HCT116 (cell line): Measurements from ENCODE around the gene MOB2. TPM values are rescaled to one million over a fixed set of nuclear protein-coding genes. Genes with fewer than 3 reads are reported as not detected.

Source experiments
- ATAC-seq: fragments of 200-7000 bp; cut with Tn5 transposase; 2 replicates; pipeline ENCODE4 v1.9.1; 2020; ENCODE audit warnings: mild to moderate bottlenecking, moderate library complexity
- BruUV-seq: library from RNA; stranded (reverse); fragments of 400-500 nt; replicated peaks from 2 replicates; lab custom pipeline; 2021; lab: Mats Ljungman, UMichigan
- CTCF ChIA-PET: fragments of 300-600 bp; sonication (Branson Sonifier 250); formaldehyde crosslinking; loops from one replicate; lab custom pipeline; 2021; ENCODE audit warnings: antibody characterized with exemption; lab: Charles Lee
- POLR2A ChIA-PET: fragments of 300-600, 350-600 bp; sonication (Branson Sonifier 250); formaldehyde crosslinking; loops from one replicate; lab custom pipeline; 2021; ENCODE audit warnings: antibody characterized with exemption; lab: Charles Lee
- RAD21 ChIA-PET, 2 experiments: fragments of 300-600 bp; sonication (Branson Sonifier 250); formaldehyde crosslinking; loops; one replicate each; lab custom pipeline; 2023; ENCODE audit warnings: low total read pairs in 2 of 2; ENCODE audit not compliant: uncharacterized antibody in 2 of 2, unreplicated experiment in 2 of 2, low non-redundant PET in 1 of 2; lab: Charles Lee
- DNase-seq: peaks from one replicate; pipeline ENCODE4 v3.0.0-alpha.2; 2010; ENCODE audit warnings: low read depth, low spot score
- H2AFZ ChIP-seq: fragments of 200-600 bp; shearing (Covaris generic), sonication (generic); 2 replicates; pipeline ENCODE4 v1.6.1; 2017; ENCODE audit warnings: low read depth, mixed run types, mixed read lengths, antibody characterized with exemption, low read length; ENCODE audit not compliant: poor library complexity, severe bottlenecking
- H3K27ac ChIP-seq: 2 replicates; pipeline ENCODE4 v1.5.1; 2012; ENCODE audit warnings: low read depth, low read length
- H3K27me3 ChIP-seq: fragments of 200-600 bp; sonication (generic); 2 replicates; pipeline ENCODE4 v1.6.1; 2016; ENCODE audit warnings: mixed run types, low read length, mixed read lengths; ENCODE audit not compliant: insufficient read depth
- H3K36me3 ChIP-seq, 2 experiments: fragments of 200-500 bp in 1 of 2; fragments of 200-600 bp in 1 of 2; sonication (Bioruptor generic) in 1 of 2; sonication (generic) in 1 of 2; 2 replicates each; pipeline versions ENCODE4 v1.5.1 to v1.6.1; 2014 to 2016; ENCODE audit warnings: low read length in 2 of 2, inconsistent platforms in 1 of 2, mixed read lengths in 1 of 2, mixed run types in 1 of 2; ENCODE audit not compliant: insufficient read depth in 2 of 2, control insufficient read depth in 1 of 2
- H3K4me1 ChIP-seq, 2 experiments: fragments of 200-600 bp in 1 of 2; sonication (generic) in 1 of 2; 2 replicates each; pipeline versions ENCODE4 v1.5.1 to v1.6.1; 2012 to 2017; ENCODE audit warnings: low read length in 2 of 2, inconsistent platforms in 1 of 2, mild to moderate bottlenecking in 1 of 2, mixed read lengths in 1 of 2, mixed run types in 1 of 2, moderate library complexity in 1 of 2; ENCODE audit not compliant: insufficient read depth in 2 of 2, control insufficient read depth in 1 of 2
- H3K4me2 ChIP-seq: fragments of 200-600 bp; sonication (generic); 2 replicates; pipeline ENCODE4 v1.6.1; 2017; ENCODE audit warnings: mixed run types, low read length, mixed read lengths
- H3K4me3 ChIP-seq, 2 experiments: fragments of 200-600 bp in 1 of 2; sonication (generic) in 1 of 2; replicated peaks in 1 of 2; 2 replicates each; pipeline ENCODE4 v1.5.1; 2011 to 2016; ENCODE audit warnings: low read length in 2 of 2, control low read depth in 1 of 2, low read depth in 1 of 2, mild to moderate bottlenecking in 1 of 2, mixed read lengths in 1 of 2, mixed run types in 1 of 2
- H3K79me2 ChIP-seq: fragments of 200-600 bp; sonication (generic); 2 replicates; pipeline ENCODE4 v1.6.1; 2017; ENCODE audit warnings: mild to moderate bottlenecking, mixed run types, low read length, moderate library complexity, mixed read lengths; ENCODE audit not compliant: insufficient read depth
- H3K9ac ChIP-seq: fragments of 200-600 bp; sonication (generic); 2 replicates; pipeline ENCODE4 v1.6.1; 2016; ENCODE audit warnings: low read length, mixed read lengths
- H3K9me2 ChIP-seq: fragments of 200-600 bp; sonication (generic), shearing (Covaris generic); 2 replicates; pipeline ENCODE4 v1.6.1; 2017; ENCODE audit warnings: mixed run types, mild to moderate bottlenecking, moderate library complexity; ENCODE audit not compliant: insufficient read depth
- H3K9me3 ChIP-seq, 2 experiments: fragments of 200-500 bp in 1 of 2; fragments of 200-600 bp in 1 of 2; sonication (Bioruptor generic) in 1 of 2; sonication (generic) in 1 of 2; 2 replicates each; pipeline ENCODE4 v1.6.1; 2014 to 2017; ENCODE audit warnings: low read length in 2 of 2, mixed read lengths in 2 of 2, inconsistent platforms in 1 of 2, low read depth in 1 of 2, mild to moderate bottlenecking in 1 of 2, mixed run types in 1 of 2, moderate library complexity in 1 of 2; ENCODE audit not compliant: control insufficient read depth in 1 of 2, insufficient read depth in 1 of 2
- H4K20me1 ChIP-seq: fragments of 200-600 bp; sonication (generic), shearing (Covaris generic); 2 replicates; pipeline ENCODE4 v1.6.1; 2017; ENCODE audit warnings: mixed run types, mild to moderate bottlenecking, moderate library complexity; ENCODE audit not compliant: insufficient read depth
- CBX3 ChIP-seq: IDR thresholded peaks from 2 replicates; pipeline ENCODE4 v1.6.1; 2012; ENCODE audit warnings: low read depth
- EGR1 ChIP-seq: IDR thresholded peaks from 2 replicates; pipeline ENCODE4 v1.6.1; 2012; ENCODE audit warnings: low read depth
- ELF1 ChIP-seq: IDR thresholded peaks from 2 replicates; pipeline ENCODE4 v1.6.1; 2012; ENCODE audit warnings: low read depth, borderline replicate concordance
- EZH2 ChIP-seq: fragments of 200-600 bp; sonication (generic); IDR thresholded peaks from 2 replicates; pipeline ENCODE4 v1.6.1; 2017; ENCODE audit warnings: antibody characterized with exemption, mixed run types
- EZH2phosphoT487 ChIP-seq: fragments of 200-600 bp; IDR thresholded peaks from 2 replicates; pipeline ENCODE4 v1.6.1; 2018; ENCODE audit warnings: antibody characterized with exemption, borderline replicate concordance
- FOSL1 ChIP-seq: IDR thresholded peaks from 2 replicates; pipeline ENCODE4 v1.6.1; 2012; ENCODE audit warnings: low read depth
- POLR2A ChIP-seq: IDR thresholded peaks from 2 replicates; pipeline ENCODE4 v1.7.0; 2011; ENCODE audit warnings: borderline replicate concordance; ENCODE audit not compliant: insufficient read depth, insufficient read length; ENCODE audit errors: extremely low read depth
- RAD21 ChIP-seq: IDR thresholded peaks from 2 replicates; pipeline ENCODE4 v1.6.1; 2012; ENCODE audit warnings: low read depth, mild to moderate bottlenecking
- SP1 ChIP-seq: IDR thresholded peaks from 2 replicates; pipeline ENCODE4 v1.6.1; 2012; ENCODE audit warnings: low read depth
- YY1 ChIP-seq: IDR thresholded peaks from 2 replicates; pipeline ENCODE4 v1.6.1; 2011; ENCODE audit warnings: low read length, low read depth, moderate library complexity, mild to moderate bottlenecking; ENCODE audit not compliant: insufficient replicate concordance; ENCODE audit errors: extremely low read depth
- ZFX ChIP-seq: fragments of 450-650 bp; IDR thresholded peaks from 2 replicates; pipeline ENCODE4 v1.6.1; 2017
- intact Hi-C: fragments of 100-400 bp; cut with micrococcal nuclease; formaldehyde crosslinking; loops from 2 replicates; pipeline ENCODE4 v1.10.0; 2022
- total RNA-seq: library from RNA; stranded (reverse); gene quantifications from one replicate; pipeline ENCODE4 v1.2.1, GENCODE V29; 2021; ENCODE audit not compliant: unreplicated experiment
- TF ChIP-seq, protein P1 (sequence below): IDR thresholded peaks from 2 replicates; pipeline ENCODE4 v1.6.1; 2012
- TF ChIP-seq, protein P2 (sequence below): IDR thresholded peaks from 2 replicates; pipeline ENCODE4 v1.6.1; 2011; ENCODE audit warnings: mild to moderate bottlenecking, low read length, moderate library complexity; ENCODE audit not compliant: insufficient replicate concordance; ENCODE audit errors: extremely low read depth
- TF ChIP-seq, protein P3 (sequence below), 3 experiments: fragments of 200-600 bp in 1 of 3; sonication (generic) in 1 of 3; IDR thresholded peaks in 2 of 3; conservative IDR thresholded peaks in 1 of 3; 2 replicates each; pipeline ENCODE4 v1.5.1; 2012 to 2017; ENCODE audit warnings: low read depth in 2 of 3, low read length in 2 of 3, antibody characterized with exemption in 1 of 3, borderline replicate concordance in 1 of 3, control low read depth in 1 of 3, mild to moderate bottlenecking in 1 of 3, mixed read lengths in 1 of 3, mixed run types in 1 of 3, moderate library complexity in 1 of 3; ENCODE audit not compliant: insufficient read depth in 1 of 3
- TF ChIP-seq, protein P4 (sequence below): IDR thresholded peaks from 2 replicates; pipeline ENCODE4 v1.6.1; 2012

MOB2 gene
- total RNA-seq, 1 experiment from 2014 or later, result 25.7 TPM

DNA sequence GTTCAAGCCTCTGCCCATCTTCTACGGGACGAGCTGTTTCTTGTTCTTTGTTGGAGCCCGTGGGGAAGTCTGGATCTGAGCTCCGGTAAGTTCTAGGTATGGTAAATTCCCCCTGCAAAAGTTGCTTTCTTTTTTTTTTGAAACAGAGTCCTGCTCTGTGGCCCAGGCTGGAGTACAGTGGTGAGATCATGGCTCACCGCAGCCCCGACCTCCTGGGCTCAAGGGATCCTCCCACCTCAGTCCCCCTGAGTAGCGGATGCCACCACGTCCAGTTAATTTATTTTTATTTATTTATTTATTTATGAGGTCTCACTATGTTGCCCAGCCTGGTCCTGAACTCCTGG lies 35.5 kb upstream of the MOB2 start:
- Histone ChIP-seq H3K4me1 (no peaks in the 10 kb centered on the region), H3K9me2 (no peaks in the 10 kb centered on the region), H3K36me3 (no peaks in the 10 kb centered on the region), H3K27ac (no peak overlapping the region), H3K4me3 (no peak overlapping the region), H2AFZ (no peak overlapping the region), H3K79me2 (peaks cover 9% of the 10 kb centered on the region), H3K27me3 (no peaks in the 10 kb centered on the region), H3K4me2 (no peak overlapping the region), H3K9ac (no peak overlapping the region), H3K9me3 (no peaks in the 10 kb centered on the region), H4K20me1 (no peaks in the 10 kb centered on the region)
- ChIA-PET RAD21 (no interaction called here), CTCF (no interaction called here), POLR2A (no interaction called here)
- BruUV-seq, result no TSS peak
- intact Hi-C loops, result no loop called here
- ATAC-seq, result no peak
- no peak for DNase-seq
- TF ChIP-seq ZFX (no peak), EGR1 (no peak), FOSL1 (no peak), SP1 (no peak), POLR2A (no peak), ELF1 (no peak), CBX3 (no peak), YY1 (no peak), RAD21 (no peak), EZH2phosphoT487 (no peak), EZH2 (no peak)
- TF ChIP-seq, protein P1, sequence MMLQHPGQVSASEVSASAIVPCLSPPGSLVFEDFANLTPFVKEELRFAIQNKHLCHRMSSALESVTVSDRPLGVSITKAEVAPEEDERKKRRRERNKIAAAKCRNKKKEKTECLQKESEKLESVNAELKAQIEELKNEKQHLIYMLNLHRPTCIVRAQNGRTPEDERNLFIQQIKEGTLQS, result no peak
- TF ChIP-seq, protein P2, sequence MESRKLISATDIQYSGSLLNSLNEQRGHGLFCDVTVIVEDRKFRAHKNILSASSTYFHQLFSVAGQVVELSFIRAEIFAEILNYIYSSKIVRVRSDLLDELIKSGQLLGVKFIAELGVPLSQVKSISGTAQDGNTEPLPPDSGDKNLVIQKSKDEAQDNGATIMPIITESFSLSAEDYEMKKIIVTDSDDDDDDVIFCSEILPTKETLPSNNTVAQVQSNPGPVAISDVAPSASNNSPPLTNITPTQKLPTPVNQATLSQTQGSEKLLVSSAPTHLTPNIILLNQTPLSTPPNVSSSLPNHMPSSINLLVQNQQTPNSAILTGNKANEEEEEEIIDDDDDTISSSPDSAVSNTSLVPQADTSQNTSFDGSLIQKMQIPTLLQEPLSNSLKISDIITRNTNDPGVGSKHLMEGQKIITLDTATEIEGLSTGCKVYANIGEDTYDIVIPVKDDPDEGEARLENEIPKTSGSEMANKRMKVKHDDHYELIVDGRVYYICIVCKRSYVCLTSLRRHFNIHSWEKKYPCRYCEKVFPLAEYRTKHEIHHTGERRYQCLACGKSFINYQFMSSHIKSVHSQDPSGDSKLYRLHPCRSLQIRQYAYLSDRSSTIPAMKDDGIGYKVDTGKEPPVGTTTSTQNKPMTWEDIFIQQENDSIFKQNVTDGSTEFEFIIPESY, result no peak
- TF ChIP-seq, protein P3, sequence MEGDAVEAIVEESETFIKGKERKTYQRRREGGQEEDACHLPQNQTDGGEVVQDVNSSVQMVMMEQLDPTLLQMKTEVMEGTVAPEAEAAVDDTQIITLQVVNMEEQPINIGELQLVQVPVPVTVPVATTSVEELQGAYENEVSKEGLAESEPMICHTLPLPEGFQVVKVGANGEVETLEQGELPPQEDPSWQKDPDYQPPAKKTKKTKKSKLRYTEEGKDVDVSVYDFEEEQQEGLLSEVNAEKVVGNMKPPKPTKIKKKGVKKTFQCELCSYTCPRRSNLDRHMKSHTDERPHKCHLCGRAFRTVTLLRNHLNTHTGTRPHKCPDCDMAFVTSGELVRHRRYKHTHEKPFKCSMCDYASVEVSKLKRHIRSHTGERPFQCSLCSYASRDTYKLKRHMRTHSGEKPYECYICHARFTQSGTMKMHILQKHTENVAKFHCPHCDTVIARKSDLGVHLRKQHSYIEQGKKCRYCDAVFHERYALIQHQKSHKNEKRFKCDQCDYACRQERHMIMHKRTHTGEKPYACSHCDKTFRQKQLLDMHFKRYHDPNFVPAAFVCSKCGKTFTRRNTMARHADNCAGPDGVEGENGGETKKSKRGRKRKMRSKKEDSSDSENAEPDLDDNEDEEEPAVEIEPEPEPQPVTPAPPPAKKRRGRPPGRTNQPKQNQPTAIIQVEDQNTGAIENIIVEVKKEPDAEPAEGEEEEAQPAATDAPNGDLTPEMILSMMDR (IDR thresholded peaks at IDR 0.05 in 2 of 3, conservative IDR thresholded peaks at IDR 0.05 in 1 of 3; ENCODE audit: borderline replicate concordance in 1 of 3, insufficient read depth in 1 of 3, low read depth in 2 of 3, low read length in 2 of 3), result no peak
- TF ChIP-seq, protein P4, sequence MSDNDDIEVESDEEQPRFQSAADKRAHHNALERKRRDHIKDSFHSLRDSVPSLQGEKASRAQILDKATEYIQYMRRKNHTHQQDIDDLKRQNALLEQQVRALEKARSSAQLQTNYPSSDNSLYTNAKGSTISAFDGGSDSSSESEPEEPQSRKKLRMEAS, result no peak
